Brain microvascular endothelial cell (primary cell): Measurements from ENCODE around the gene MS4A10.

Source experiments
- DNase-seq: peaks from one replicate; pipeline ENCODE4 v3.0.0-alpha.2; 2020
- H3K27ac ChIP-seq: fragments of 250-450 bp; sonication (Bioruptor Pico); 2 replicates; pipeline ENCODE4 v1.5.1; 2020; ENCODE audit warnings: mild to moderate bottlenecking, moderate library complexity
- H3K27me3 ChIP-seq: fragments of 250-450 bp; sonication (Bioruptor Pico); replicated peaks from 2 replicates; pipeline ENCODE4 v1.5.1; 2020; ENCODE audit warnings: mild to moderate bottlenecking
- H3K36me3 ChIP-seq: fragments of 250-450 bp; sonication (Bioruptor Pico); replicated peaks from 2 replicates; pipeline ENCODE4 v1.5.1; 2020; ENCODE audit warnings: mild to moderate bottlenecking
- H3K4me3 ChIP-seq: 2 replicates; pipeline ENCODE4 v1.5.1; 2011; ENCODE audit warnings: low read depth, mild to moderate bottlenecking, control low read depth, low read length, moderate library complexity
- CTCF ChIP-seq: IDR thresholded peaks from 2 replicates; pipeline ENCODE4 v1.5.1; 2011; ENCODE audit warnings: low read depth, mild to moderate bottlenecking, moderate library complexity, low read length, control low read depth, inconsistent platforms; ENCODE audit errors: missing control alignments
- in situ Hi-C: cut with HindIII; loops from 2 replicates; pipeline ENCODE4 v1.10.0; 2017; ENCODE audit warnings: low sequenced_read_pairs, low pct_ligation_motif_present

MS4A10 gene

GRCh38 chr11:60769273-60769672, 15.9 kb upstream of the MS4A10 start:
- no peak for DNase-seq
- Histone ChIP-seq H3K36me3 (no peaks in the 10 kb centered on the region), H3K27me3 (no peaks in the 10 kb centered on the region), H3K4me3 (no peak overlapping the region), H3K27ac (no peak overlapping the region)
- in situ Hi-C loops, result no loop called here
- no peak for TF ChIP-seq CTCF

DNA sequence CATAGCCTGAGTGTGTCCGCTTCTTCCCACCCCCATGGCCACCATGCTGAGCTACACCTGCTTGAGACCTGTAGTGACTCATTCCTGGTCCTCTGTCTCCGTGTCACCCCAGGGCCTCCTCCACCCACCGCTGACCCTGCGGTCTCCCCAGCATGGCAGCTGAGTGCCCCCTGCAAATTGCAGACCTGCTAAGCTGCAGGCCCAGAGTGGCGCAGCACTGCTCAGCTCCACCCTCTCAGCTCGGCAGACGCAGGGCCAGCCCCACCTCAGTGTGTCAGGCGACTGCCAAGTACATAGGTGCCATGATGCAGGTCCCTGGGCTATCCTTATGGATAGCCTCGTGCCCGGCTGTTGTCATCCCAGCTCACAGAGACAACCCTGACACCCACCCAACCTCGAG, 15.3 kb upstream of the MS4A10 start:
- Histone ChIP-seq H3K36me3 (no peaks in the 10 kb centered on the region), H3K27ac (no peak overlapping the region), H3K4me3 (no peak overlapping the region), H3K27me3 (no peaks in the 10 kb centered on the region)
- in situ Hi-C loops, result loop anchor here (10.0 kb wide), 1 partner anchor 135 kb away; the partner anchor contains the start of gene PRPF19
- no peak for DNase-seq
- TF ChIP-seq CTCF, result no peak

- TF ChIP-seq CTCF, result no peak
- no peak overlapping the region for H3K4me3 ChIP-seq
- no peak overlapping the region for H3K27ac ChIP-seq
- H3K27me3 ChIP-seq, result no peaks in the 10 kb centered on the region
- no peaks in the 10 kb centered on the region for H3K36me3 ChIP-seq
- DNase-seq, result no peak
- in situ Hi-C loops, result loop anchor here (10.0 kb wide), 1 partner anchor 134 kb away; the partner anchor contains the start of gene PRPF19
Observed at GRCh38 chr11:60771146-60771545, 14.0 kb upstream of the MS4A10 start.

DNA sequence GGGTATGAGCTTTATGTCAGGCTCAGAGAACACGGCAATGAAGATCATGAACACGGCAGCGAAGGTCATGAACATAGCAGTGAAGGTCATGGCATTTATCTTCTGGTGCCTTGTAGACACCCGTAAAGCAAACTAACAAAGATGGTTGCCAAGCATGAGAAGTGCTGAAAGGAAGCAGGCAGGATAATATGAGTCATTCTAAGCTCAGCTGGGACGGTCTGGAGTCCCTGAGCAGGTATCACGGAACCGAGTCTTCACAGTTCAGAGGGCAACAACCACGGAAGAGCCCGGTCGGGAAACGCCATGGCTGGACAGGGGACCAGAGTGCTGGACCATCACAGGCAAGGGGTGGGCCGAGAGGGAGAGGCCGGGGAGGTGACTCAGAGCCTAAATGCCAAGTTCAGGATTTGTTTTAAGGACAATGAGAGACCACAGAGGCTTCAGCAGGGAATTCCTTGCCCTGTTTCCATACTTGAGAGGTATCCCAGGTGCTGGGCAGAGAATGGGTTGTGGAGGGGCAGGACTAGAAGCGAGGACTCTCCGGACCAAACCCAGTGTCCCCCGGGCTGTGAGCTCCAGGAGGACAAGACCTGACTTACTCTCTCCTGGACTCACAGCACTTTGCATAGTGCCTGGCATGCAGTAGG, 13.1 kb upstream of the MS4A10 start:
- in situ Hi-C loops, result loop anchor here (10.0 kb wide), 1 partner anchor 133 kb away; the partner anchor contains the start of gene PRPF19
- Histone ChIP-seq H3K27me3 (no peaks in the 10 kb centered on the region), H3K27ac (no peak overlapping the region), H3K36me3 (no peaks in the 10 kb centered on the region), H3K4me3 (no peak overlapping the region)
- DNase-seq, result no peak
- no peak for TF ChIP-seq CTCF

DNA sequence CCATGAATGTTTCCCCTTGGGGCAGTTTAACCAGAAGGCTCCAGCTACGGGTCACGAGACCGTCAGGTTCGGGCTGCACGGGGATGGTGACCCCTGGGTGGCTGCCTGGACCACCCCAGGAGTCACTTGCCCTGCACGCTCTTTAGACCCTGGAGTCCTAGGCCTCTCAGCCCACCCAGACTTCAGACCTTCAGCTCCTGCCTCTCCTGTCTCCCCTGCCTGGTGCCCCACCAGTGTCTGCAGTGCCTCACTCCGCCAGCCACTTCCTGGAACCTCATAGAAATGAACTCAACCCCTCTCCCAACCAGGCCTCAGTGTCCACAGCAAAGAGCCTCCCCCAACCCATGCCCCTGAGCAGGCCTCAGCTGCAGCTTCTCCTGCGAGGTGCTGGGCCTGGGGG, 12.5 kb upstream of the MS4A10 start:
- Histone ChIP-seq H3K36me3 (no peaks in the 10 kb centered on the region), H3K4me3 (no peak overlapping the region), H3K27me3 (no peaks in the 10 kb centered on the region), H3K27ac (no peak overlapping the region)
- in situ Hi-C loops, result loop anchor here (10.0 kb wide), 1 partner anchor 132 kb away; the partner anchor contains the start of gene PRPF19
- DNase-seq, result no peak
- TF ChIP-seq CTCF, result no peak

GRCh38 chr11:60774726-60775125, 10.4 kb upstream of the MS4A10 start:
- no peak for DNase-seq
- no peak for TF ChIP-seq CTCF
- Histone ChIP-seq H3K4me3 (no peak overlapping the region), H3K27ac (no peak overlapping the region), H3K36me3 (no peaks in the 10 kb centered on the region), H3K27me3 (no peaks in the 10 kb centered on the region)
- in situ Hi-C loops, result loop anchor here (10.0 kb wide), 1 partner anchor 130 kb away; the partner anchor contains the start of gene PRPF19
